Body of pancreas (tissue), 4 donors: ENCODE data around the gene MYO1E.

Experiments
- POLR2A ChIP-seq, 3 donors: fragments of 450-650 bp; IDR thresholded peaks; one replicate each; pipeline ENCODE4 v1.6.1; 2016; ENCODE audit warnings: antibody characterized with exemption in 3 of 3, mild to moderate bottlenecking in 2 of 3
- TF ChIP-seq, protein P1 (sequence below), 7 experiments: fragments of 450-650 bp in 4 of 7; fragments of 200-600 bp in 3 of 7; sonication (generic) in 3 of 7; IDR thresholded peaks; one replicate each; pipeline ENCODE4 v1.5.1; 2016 to 2019; ENCODE audit warnings: antibody characterized with exemption in 7 of 7

- TF ChIP-seq, protein P1, sequence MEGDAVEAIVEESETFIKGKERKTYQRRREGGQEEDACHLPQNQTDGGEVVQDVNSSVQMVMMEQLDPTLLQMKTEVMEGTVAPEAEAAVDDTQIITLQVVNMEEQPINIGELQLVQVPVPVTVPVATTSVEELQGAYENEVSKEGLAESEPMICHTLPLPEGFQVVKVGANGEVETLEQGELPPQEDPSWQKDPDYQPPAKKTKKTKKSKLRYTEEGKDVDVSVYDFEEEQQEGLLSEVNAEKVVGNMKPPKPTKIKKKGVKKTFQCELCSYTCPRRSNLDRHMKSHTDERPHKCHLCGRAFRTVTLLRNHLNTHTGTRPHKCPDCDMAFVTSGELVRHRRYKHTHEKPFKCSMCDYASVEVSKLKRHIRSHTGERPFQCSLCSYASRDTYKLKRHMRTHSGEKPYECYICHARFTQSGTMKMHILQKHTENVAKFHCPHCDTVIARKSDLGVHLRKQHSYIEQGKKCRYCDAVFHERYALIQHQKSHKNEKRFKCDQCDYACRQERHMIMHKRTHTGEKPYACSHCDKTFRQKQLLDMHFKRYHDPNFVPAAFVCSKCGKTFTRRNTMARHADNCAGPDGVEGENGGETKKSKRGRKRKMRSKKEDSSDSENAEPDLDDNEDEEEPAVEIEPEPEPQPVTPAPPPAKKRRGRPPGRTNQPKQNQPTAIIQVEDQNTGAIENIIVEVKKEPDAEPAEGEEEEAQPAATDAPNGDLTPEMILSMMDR (IDR thresholded peaks at IDR 0.05): no peak
- TF ChIP-seq POLR2A (IDR thresholded peaks at IDR 0.05): no peak
Measured at GRCh38 chr15:59377924-59378323, 5.3 kb upstream of the MYO1E start.
